Activated CD4-positive, alpha-beta T cell treated with anti-CD3 and anti-CD28 coated beads, Interleukin-10, Interleukin-2, amounts not matched to agents 100 ng/mL and 50 ng/mL, durations not matched to agents 16 hours and 8 hours (primary cell): ENCODE results near the gene PLVAP.

Experiments used
- DNase-seq: peaks from one replicate; pipeline ENCODE4 v3.0.0-alpha.2; 2020

Gene PLVAP, protein sequence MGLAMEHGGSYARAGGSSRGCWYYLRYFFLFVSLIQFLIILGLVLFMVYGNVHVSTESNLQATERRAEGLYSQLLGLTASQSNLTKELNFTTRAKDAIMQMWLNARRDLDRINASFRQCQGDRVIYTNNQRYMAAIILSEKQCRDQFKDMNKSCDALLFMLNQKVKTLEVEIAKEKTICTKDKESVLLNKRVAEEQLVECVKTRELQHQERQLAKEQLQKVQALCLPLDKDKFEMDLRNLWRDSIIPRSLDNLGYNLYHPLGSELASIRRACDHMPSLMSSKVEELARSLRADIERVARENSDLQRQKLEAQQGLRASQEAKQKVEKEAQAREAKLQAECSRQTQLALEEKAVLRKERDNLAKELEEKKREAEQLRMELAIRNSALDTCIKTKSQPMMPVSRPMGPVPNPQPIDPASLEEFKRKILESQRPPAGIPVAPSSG

DNA sequence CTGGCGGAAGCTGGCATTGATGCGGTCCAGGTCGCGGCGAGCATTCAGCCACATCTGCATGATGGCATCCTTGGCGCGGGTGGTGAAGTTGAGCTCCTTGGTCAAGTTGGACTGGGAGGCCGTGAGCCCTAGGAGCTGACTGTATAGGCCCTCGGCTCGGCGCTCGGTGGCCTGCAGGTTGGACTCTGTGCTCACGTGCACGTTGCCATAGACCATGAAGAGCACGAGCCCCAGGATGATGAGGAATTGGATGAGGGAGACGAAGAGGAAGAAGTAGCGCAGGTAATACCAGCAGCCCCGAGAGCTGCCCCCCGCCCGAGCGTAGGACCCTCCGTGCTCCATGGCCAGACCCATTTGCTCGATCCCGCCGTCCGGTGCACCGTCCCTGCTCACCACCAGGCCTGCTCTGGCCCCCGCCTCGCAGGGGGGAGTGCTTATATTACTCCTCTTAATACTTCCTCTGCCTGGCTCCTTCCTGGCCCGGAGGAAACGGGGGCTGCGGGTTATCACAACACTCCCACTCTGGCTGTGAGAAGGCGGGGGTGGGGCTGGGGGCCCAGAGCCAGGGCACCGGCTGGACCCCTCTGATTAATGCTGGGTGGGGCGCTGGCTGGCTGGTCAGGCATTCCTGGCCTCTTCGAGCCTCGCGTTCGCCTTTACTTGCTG is at the start of gene PLVAP:
Gene PLVAP, minus strand, starts transcription at position 408 of the 666 bp plus-strand sequence. Its CDS starts 54 bp downstream, at position 354.
- DNase-seq: no peak

DNA sequence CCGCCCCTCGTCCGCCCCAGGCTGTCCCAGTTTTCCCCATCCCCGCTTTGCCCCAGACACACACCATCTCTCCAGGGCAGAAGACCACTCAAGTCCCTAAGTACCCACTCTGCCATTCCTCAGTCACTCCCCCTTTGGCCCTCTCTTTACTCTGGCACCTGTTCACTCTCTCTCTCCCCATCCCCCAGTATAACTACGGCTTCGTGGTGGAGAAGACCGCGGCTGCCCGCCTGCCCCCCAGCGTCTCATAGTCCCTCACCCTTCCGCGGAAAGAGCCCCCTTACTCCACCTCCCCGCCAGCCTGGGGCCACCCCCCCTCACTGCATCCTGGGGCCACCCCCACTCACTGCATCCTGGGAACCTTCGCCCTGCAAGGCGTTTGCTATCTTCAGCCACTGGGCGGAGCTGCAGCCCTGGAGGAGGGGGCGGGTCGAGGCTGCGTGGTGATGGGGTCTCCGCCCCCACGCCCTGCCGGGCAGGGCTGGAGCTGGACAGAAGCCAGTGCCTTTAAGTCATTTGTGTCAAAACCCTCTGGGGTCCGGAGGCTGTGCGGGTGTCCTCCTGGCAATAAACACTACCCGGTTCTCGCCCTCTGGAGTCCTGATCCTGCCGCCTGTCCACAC is 47.7 kb upstream of the PLVAP start:
- peak; percentile 61 for DNase-seq

DNA sequence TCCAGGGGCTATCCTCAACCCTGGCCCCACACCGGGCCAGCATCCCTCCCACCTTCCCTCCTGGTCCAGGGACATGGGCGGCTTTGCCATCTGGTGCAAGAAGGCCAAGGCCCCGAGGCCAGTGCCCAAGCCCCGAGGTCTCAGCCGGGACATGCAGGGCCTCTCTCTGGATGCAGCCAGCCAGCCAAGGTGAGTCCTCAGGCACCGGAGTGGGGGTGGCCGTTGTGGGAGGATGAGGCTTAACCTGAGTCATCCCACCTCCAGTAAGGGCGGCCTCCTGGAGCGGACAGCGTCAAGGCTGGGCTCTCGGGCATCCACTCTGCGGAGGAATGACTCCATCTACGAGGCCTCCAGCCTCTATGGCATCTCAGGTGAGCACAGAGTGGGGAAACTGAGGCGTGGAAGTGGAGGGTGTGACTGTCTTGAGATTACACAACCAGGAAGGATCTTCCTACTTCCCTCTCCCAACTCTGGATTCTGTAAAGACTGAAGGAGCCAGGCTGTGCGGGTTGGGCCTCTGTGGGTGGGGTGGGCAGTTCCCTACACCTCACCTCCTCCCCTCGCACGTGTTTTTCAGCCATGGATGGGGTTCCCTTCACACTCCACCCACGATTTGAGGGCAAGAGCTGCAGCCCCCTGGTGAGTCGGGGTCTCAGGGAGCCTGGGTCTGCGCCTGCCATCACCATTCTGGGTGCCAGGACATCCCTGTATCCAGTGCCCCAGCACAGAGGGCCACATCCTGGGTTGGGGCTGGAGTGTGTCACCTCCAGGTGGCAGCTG is 46.5 kb upstream of the PLVAP start:
- no peak for DNase-seq

DNA sequence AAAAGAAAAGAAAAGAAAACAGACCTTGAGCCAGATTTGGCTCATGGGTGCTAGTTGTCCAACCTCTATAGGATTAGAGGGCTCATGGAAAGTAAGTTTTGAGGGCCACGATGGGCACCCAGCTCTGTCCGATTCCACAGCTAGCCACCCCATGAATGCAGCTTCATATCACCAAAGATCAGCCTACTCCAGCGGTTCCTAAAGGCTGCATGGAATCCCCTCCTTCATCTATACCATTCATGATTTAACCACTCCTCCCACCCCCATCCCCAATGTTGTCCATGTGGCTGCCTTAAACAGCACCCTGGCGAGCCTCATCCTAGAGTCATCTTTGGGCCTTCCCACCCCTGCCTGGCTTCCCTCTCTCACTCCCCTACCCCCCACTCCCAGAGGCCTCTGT is 44.8 kb upstream of the PLVAP start:
- no peak for DNase-seq

DNA sequence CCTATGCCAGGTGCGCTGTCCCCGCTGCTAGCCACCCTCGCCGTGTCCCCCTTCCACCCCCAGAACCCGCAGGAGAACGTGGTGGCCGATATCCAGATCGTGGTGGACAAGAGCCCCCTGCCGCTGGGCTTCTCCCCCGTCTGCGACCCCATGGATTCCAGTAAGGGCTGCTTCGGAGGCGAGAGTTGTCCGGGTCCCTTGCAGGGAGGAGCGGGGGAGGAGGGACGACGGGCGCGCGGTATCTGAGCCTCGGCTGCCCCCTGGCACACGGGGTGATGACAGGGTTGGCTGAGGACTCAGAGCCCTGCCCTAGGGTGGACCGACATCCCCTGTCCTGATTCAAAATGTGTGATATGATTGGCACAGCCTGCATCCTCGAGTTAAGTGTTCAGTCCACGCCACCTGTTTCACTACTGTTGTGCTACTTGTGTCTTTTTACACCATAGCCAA is 43.4 kb upstream of the PLVAP start:
- DNase-seq: peak; percentile 52

DNA sequence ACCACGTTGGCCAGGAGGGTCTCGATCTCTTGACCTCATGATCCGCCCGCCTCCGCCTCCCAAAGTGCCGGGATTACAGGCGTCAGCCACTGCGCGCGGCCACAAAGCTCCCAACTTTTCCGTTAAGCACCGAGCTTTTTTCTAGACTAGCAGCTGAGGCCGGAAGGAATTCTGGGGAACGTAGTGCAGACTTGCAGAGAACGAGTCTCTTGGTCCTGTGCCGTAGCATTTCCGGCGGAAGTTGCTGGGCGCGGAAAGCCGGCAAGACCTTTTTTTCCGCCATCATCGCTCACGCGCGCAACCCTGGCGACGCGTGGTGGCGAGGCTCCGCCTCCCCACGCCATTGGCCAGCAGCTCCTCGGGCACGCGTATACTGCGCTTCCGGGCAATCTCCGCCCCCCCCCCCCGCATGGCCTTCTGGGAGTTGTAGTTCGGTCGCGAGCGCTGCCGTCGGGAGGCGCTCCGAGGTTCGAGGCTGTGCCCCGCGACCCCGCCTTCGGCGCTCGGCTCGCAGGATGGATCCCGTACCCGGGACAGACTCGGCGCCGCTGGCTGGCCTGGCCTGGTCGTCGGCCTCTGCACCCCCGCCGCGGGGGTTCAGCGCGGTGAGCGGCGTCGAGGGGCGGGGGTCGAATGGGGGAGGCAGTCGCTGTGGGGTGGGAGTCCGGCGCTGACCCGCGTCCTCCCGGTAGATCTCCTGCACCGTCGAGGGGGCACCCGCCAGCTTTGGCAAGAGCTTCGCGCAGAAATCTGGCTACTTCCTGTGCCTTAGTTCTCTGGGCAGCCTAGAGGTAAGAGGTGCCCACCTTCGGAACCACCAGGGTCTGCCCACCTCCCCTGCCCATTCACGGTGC is 42.7 kb upstream of the PLVAP start, which contains the start of gene MVB12A:
Gene MVB12A, plus strand, starts transcription at position 427 of the 854 bp plus-strand sequence. Its CDS starts 89 bp downstream, at position 516.
- peak; percentile 98 for DNase-seq

DNA sequence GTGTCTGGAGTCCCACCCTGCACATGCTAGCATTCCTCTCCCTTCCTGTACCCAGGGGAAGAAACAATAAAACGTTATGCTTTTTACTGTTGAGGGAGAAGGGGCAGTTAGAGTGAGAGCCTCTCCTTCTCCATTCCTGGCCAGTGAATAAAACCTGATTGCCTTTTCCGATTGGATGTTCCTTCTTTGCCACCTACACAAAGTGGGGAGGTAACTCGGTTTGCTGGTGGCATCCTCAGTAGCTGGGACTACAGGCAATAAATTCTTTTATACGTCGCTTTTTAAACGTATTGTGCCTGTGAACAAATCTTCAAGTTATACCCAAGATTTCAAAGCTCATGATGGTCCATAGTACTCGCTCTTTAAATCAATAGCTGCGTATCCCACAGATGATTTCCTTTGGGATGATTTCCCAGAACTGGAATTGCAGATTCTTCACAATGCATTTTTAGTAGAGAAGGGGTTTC is 42.0 kb upstream of the PLVAP start:
- DNase-seq: no peak

DNA sequence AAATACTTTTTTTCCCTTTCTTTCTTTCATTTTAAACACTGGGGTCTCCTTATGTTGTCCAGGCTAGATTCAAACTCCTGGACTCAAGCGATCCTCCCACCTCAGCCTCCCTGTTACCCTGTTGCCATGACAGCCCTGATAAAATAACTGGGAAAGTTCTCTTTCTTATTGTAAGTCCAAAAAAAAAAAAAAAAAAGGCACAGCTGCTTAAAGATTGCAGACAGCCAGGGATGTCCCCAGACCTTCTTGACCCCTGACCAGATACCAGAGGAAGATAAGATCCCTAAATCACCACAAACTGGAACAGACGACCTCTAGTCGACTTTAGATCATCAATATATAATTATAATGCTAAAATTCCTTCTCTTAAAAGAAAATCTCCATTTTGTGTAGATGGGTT is 41.6 kb upstream of the PLVAP start:
- DNase-seq: no peak

DNA sequence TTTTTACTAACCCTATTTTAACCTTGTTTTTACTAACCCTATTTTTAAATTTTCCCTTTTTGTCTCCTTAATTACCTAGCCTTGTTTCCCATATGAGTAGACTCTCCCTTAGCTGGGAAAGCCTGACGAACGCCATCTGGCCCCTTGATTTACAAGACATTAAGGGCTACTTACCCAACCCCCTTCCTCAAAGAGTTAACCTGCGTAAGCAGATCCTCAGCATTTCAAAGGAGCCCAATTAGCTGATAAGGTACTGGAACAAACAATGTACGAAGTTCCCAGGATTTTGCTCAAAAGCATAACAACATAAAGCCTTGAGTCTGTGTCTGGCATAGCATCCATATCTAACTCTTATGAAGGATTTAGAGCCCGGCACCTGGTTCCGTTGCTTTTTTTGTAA is 38.0 kb upstream of the PLVAP start:
- no peak for DNase-seq

DNA sequence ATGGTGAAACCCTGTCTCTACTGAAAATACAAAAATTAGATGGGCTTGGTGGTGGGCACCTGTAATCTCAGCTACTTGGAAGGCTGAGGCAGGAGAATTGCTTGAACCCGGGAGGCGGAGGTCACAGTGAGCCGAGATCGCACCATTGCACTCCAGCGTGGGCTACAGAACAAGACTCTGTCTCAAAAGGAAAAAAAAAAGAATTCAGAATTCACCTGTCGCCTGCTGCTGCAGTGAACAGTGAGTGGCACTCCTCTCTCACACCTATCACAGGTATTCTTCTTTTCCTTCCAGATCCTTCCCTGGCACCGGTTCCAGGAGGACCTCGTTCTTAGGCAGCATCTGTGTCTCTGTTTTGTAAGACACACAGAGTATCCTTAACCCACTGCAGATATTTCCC is 37.0 kb upstream of the PLVAP start:
- DNase-seq: no peak

DNA sequence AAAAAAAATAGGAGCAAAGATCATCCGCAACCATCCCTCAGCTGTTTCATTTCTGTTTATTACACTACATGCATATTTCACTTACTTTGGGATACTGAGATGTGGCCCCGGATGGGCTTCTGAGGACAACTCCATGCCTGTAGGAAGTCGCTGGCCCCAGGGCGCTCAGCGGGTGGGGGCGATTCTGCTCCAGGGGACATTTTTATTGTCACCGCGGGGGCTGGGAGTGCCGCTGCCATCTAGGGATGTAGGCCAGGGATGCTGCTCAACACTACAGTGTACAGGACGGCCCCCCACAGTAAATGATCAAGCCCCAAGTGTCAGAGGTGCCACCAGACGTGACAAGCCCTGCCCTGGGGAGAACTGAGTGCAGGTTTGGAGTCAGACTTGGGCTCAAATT is 34.7 kb upstream of the PLVAP start:
- DNase-seq: no peak

DNA sequence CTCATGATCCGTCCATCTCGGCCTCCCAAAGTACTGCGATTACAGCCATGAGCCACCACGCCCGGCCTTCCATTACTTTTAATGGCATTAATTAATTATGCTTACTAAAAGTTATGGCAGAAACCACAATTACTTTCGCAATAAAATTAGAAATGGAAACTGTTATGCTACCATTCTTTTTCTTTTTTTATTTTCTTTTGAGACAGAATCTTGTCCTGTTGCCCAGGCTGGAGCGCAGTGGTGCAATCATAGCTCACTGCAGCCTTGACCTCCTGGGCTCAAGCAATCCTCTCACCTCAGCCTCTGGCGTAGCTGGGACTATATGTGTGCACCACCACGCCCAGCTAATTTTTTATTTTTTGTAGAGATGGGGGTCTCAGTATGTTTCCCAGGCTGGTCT is 32.8 kb upstream of the PLVAP start:
- no peak for DNase-seq

DNA sequence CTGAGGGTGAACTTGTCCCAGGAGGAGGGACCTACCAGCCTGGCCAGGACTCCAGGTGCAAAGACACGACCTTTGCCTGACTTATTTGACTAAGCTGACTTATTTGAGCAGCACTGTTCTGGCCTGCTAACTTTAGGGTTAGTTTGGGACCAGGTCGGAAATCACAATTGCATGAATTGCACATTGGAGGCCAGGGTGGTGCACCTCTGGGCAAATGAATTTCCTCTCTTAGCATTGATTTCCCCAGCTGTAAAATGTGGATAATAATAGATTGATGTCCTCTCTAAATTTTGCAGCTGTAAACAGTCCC is 29.7 kb upstream of the PLVAP start:
- DNase-seq: peak; percentile 34

DNA sequence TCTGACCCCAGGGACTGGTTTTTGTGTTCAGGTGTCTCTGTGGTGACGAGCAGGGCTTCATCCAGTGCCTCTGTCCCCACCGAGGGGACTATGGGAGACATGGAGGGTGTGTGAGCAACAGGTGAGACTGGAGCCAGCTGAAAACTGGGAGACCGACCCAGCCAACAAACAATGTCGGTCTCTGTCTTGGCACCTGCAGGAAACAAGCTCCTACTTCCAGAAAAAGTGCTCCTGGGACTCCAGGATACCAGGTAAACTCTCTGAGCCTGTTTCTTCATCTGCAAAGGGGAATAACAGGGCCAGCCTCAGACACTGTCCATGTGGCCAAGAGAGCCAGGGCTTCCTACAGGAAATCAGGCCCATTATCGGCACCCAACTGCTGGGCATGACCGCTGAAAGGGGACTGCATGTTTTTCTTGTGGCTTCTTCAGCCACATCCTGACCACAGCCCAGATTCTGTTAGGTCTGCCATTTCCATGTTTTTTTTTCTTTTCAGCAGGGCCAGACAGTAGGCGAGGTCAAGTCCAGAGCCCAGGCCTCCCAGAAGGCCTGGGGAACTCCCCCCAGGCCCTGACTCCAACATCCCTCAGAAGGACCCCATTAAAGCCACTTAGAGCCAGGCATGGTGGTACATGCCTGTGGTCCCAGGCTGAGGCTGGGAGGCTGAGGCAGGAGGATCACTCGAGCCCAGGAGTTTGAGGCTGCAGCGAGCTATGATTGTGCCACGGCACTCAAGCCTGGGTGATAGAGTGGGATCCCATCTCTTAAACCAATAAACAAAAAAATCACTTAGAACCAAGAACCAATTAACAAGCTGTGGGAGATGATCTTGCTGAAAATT is 29.1 kb upstream of the PLVAP start:
- peak; percentile 73 for DNase-seq

DNA sequence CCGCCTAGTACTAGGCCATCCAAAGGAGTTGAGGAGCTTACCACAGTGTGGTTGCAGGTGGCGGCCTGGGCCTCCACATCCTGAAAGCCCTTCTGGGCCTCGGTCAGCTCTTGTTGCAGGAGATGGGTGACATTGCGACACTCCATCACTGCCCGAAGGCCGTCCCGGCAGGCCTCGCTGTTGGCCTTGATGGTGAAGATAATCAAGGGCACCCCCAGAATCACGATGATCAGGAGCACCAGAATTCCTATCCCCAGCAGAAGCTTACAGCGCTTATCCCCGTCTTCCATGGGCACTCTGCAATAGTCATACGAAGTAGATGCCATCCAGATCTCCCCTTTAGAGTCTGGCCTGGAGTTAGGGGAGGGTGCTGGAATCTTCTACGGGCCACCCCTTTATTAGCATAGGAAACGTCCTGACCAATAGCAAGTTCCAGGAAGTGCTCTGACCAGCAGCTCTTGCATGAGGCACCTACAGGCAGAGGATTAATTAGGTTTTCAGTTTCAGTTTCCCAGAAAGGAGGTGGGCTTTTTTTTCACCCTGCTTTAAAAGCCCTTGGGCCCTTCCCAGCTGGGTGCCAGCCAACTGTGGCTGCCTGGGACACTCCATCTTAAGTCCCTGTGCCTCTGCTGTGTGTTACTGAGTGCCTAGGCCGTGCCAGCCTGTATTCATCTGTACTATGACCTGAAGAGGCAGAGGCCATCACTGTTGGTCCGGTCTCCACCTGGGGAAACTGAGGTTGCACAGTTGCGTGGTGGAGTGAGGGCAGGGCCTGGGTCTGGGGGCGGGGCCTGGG is 28.3 kb upstream of the PLVAP start, which contains the start of gene BST2:
Gene BST2, minus strand, starts transcription at position 381 of the 796 bp plus-strand sequence. Its CDS starts 55 bp downstream, at position 326.
- DNase-seq: peak; percentile 90

DNA sequence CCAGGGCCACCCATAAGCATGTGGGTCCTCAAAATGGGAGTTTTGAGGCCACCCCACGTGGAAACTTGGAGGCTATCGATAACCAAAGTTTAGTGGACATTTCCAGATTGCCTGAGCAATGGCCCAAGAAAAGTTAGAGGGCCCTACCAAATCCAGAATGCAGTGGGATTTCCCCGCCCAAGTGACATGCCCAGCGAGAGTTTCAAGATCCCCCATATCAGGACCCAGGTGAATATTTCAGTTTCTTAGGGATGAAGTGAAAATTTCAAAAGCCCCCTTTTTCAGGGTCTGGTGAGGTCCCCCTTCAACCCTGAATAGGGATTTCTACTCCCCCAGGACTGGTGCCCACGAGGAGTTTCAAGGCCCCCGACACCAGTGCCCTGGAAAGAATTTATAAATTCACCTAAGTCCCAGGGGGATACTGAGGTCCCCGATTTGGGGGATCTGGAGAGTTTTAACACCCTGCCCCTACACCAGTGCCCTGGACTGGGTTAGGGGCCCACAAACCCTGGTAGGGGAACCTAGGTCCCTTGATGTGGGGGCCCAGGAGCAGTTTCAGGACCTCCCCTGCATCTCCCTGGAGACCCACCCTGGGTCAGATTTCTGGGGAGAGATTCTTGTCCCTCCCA is 27.6 kb upstream of the PLVAP start:
- DNase-seq: peak; percentile 31

DNA sequence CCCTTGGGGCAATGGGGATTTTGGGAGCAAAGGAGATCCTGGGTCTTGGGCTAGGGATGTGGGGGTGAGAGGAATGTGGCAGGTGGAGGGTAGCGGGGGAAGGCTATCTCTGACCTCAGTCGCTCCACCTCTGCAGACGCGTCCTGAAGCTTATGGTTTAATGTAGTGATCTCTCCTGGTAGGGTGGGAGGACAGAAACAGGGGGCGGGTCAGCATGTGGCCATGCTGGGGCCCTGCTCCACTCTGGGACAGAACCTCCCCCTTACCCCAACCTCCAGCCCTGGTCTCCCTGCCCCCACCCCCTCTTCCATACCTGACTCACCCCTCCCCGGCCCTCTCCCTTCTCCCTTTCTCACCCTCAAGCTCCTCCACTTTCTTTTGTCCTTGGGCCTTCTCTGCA is 26.9 kb upstream of the PLVAP start:
- peak; percentile 42 for DNase-seq

DNA sequence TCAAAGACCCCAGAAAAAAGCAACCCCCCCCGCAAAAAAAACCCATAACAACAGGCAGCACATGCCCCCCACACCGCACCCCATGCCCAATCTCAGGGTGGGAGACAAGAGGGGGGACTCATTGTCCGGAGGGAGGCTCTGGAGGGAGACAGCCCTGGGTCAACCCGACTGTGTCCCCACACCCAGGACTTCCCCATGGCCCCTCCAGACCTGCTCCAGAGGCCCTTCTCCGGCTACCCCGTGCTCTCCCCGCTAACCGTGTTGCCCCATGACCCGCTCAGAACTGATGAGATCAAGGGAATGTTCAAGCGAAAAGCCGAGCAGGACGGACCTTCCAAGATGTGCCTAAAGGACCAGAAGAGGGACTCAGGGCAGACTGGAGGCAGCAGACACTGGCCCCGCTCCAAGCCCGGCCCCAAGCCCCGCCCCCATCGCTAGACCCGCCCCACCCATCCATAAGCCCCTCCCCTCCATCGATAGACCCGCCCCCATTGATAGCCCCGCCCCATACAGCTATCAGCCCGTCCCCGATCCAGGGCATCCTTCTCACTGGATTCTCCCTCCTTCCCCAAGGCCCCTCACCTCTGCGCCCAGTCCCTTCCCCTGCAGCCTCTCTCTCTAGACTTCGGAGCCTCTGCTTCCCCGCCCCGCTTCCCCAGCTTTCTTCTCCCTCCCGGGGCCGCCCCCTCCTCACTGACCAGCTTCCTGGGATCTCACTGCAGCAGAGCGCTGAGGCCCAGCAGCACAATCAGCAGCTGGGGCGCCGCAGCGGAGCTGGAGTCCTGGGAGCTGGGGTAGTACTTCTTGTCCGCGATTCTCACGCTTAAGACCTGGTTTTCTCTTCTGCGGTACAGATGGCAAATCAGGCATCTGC is 26.1 kb upstream of the PLVAP start:
- DNase-seq: peak; percentile 56
